NOMO-1 treated with DMSO at 0.1 percent for 48 hours (cell line): ENCODE data around the gene CACYBP.

ENCODE experiments used
- DNase-seq: peaks from one replicate; lab custom pipeline; 2025; ENCODE audit not compliant: unreplicated experiment; lab: John Stamatoyannopoulos, UW

CACYBP gene

DNA sequence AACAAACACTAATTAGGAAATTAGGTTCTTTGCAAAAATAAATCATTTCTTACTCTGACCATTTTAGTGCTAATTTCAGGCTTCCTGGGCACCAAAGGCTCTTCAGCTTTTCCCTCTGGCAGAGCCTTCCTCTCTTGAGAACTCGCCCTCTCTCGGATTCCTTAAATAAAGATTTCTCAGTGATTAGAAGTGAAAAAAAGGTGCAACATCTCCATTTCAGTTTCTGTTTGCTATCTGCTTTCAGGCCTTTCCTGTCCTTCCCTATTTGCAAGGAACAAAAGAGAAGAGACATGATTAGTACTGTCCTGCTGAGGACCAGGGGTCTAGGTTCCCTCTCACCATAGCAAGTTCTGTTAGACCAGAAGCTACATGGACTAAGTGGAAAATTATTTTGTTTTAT is 27.8 kb upstream of the CACYBP start:
- peak; percentile 19 for DNase-seq

DNA sequence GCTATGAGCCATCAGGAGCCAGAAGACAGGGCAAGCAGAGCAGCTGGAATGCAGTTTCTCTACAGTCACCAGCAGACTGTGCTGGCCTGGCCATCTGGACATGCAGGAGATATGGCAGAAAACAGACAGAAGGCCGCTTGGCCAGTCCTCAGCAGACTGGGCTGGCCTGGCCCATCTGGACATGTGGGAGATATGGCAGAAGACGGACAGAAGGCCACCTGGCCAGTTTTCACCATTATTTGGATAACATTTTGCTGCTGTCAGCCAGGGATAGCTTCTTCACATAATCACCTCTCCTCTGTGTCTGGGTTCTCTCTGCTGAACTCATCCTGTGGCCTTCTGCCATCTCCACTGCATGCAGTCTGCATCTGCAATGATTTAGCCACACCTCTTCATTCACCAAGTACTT is 25.0 kb upstream of the CACYBP start:
- DNase-seq: no peak

DNA sequence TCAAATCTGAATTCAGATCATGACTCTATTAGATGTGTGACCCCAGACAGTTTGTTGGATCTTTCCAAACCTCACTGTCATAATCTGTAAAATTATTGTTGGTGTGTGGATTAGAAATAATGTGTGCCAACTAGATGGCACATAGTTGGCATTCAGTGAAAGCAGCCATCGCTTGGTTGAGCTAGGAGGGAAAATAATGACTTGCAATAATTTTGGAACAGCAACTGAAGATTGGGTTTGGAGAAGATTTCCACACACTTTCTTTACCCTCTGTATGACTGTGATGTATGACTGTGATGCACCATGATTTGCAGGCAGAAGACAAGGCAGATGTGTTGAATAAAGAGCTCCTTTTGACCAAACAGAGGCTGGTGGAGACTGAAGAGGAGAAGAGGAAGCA is 24.0 kb upstream of the CACYBP start:
- no peak for DNase-seq

DNA sequence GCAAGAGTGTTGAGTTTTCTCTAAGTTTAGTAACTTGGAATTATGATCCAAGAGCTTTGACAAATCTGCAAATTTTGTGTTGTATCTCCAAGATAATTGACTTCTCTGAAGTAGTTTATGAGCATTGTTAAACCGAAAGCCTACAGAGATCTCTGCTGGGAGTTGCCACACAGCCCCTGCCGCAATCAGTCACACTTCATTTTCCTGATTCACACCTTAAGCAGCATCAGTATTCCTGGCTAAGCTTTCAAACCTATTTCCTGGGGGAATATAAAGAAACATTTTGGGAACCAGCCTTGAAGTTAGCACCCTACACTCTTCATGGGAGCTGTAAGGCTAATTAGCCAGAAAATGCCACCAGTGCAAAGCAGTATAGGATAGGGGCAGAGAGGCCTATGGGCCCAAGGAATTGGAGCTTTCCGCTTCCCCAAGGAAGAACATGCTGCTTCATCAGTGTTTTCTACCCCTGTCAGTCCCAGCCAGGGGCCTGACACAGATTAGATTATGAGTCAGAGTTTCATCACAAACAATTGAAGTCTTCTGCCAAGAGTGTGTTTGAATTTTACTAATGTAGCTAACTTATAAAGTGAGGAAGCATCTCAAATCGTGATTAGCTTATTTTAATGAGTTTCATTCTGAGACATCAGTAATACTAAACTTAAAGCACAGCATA is 23.2 kb upstream of the CACYBP start:
- DNase-seq: no peak

DNA sequence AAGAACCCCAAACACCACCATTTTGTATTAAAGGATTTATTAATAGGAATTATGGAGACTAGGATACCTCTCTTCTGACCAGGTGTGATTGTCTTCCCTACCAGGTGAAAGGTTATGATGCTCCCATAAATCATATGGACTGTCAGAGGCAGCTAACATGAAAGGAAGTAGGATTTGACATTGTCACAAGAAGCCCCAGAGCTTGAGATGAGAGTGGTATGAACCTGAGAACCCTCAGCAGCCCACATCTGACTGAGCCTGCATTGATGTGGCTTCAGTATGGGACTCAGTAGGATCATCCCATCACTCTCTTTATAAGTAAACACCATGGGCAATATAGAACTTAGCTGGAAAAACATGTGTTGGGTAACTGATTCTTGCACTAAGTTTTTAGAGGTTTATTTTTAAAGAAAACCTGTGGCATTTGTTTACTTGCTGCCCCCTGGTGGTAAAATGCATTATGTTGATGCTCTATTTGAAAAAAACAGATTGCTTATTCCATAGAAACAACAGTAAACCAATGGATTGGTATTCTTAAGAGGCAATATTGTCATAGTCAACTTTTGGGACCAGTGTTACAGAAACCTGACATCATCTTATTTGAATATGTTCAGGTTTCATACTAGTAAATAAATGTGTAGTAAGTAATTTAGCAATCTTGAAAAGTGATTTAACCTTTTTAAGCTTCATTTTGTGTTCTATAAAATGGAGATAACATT is 16.6 kb upstream of the CACYBP start:
- peak; percentile 38 for DNase-seq

DNA sequence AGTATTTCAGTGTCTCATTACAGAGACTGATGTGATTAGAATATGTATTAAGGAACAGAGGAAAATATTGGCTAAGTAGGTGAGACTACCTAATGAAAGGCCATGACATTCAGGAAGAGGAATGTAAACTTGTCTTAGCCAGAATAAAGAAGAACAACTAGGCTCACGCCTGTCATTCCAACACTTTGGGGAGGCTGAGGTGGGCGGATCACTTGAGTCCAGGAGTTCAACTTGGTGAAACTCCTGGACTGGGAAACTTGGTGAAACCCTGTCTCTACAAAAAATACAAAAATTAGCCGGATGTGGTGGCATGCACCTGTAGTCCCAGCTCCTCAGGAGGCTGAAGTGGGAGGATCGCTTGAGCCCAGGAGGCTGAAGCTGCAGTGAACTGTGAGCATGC is 14.8 kb upstream of the CACYBP start:
- DNase-seq: no peak

DNA sequence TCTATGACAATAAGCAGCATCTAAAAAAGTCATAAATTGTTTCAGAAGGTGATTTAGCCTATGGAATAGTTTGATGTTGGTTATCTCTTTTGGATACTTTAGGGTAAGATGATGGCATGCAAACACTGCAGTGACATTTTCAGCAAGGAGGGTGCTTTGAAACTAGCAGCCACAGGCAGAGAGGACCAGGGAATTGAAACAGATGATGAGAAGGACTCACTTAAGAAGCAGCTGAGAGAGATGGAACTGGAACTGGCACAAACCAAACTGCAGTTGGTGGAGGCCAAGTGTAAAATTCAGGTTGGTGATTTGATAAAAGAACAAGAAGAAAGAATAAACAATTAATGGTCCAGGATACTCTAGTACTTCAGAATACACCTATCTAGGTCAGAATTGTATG is 11.2 kb upstream of the CACYBP start:
- DNase-seq: no peak

DNA sequence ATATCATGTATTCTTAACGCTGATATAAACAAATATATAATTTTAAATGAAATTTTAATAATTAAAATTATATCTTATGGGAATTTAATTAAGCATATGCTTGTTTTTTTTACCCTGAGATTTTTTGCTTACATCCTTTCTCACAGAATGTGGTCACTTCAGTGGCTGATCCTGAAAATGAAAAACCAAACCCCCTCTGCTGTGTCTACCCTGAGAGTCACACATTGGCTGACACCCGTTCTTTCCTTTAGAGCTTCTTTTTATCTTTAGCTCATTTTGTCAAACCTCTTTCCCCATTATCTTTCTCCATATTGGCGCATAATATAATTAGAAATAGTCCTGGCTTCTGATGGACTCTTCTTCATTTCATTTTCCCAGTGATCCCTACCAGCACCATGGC is 10.8 kb upstream of the CACYBP start:
- no peak for DNase-seq

DNA sequence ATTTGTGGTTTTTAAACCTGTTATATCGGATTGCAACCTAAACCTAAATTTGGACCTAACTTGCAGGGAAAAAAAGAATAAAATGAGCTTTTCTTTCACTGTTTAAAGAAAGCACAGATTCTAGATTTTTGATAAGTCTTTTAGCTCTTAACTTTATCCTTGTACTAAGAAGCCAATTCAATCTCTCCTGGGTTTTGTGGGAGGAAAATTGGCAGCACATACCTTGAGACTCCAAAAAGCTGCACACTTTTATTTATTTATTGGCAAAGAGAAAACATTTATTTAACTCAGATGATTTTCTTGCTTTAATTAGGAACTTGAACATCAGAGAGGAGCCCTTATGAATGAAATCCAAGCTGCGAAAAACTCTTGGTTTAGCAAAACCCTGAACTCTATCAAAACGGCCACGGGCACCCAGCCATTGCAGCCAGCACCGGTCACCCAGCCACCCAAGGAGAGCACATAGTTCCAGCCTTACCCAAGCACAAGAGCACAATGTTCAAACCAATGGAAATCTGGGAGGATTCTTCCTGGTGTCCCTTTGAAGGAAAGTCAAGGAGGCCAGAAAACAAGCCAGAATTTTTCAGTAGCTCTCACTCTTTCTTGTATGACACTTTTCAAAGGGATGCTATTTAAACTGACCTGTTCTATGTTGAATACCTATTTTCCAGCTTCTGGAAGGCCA is 10.1 kb upstream of the CACYBP start:
- DNase-seq: no peak

DNA sequence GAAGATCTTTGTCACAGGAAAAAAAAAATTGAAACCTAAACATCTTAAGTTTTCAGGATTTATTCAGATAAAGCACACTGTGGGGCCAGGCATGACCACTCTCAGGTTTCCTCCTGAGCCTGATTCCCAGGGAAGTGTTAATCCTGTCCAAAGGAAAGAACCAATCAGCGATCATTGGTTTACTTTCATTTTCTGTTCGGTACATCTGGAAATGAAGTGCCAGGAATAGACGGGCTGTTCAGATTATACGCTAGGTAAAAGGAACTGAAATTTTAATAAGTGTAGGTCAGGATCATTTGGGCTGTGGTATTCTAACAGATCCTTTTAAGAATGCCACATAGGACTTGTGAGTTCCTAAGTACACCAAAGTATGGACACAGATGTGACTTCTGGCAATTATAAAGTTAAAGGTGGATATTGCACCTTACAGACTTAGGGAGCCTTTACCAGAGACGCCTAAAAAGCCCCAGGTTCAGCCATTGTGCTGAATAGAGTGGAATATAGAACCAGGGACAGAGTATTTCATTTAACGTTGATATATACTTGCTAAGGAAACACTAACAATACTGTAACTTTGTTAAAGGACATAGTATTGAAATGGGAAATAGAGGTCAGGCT is 9.3 kb upstream of the CACYBP start:
- peak; percentile 38 for DNase-seq

DNA sequence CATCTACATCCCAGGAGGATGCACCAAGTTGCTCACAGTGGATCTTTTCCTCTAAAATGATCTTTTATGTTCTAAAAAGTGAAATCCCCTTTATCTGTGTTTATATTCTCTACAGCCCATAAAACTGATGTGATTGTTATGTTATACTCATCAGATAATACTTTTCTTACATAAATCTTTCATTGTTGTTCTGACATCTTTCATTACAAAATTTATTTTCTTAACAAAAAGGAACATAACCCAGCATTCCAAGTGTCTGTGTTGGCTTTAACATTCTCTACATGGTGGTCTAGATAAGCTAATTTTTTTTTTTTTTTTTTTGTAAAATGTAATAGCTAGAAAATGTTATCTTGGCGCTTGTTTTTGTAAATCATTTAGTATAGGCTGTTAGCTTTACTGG is 8.3 kb upstream of the CACYBP start:
- DNase-seq: no peak

DNA sequence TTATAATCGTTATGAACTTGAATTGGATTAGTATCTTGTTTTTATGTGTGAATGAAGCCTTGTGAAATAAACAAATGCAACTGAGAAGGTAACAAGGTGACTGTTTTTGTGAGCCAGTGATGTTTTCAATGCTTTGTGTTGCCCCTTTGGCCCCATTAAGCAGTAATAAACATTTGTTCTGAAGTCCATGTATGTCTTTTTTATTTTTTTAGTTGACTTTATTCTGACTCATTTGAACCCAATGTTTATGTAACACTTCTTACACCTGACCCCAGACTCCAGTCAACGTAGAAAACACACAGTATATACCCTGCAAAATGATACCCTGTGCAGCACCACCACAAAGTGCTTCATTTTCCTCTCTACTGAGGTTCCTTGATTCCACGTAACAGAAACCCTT is 4.6 kb upstream of the CACYBP start:
- no peak for DNase-seq

DNA sequence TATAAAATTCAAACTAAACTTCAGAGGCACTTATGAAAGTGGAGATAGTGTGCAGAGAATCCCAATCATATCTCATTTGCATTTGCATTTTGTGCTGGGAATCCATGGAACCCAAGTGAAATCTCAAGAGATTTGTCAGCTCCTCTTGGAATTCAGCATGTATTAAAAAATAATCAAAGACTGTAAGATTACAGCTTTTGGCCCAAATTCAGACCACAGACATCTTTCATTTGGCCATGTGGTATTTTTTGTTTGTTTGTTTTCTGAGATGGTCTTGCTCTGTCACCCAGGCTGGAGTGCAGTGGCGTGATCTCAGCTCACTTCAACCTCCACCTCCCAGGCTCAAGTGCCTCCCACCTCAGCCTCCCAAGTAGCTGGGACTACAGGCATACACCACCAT is 3.8 kb upstream of the CACYBP start:
- no peak for DNase-seq

DNA sequence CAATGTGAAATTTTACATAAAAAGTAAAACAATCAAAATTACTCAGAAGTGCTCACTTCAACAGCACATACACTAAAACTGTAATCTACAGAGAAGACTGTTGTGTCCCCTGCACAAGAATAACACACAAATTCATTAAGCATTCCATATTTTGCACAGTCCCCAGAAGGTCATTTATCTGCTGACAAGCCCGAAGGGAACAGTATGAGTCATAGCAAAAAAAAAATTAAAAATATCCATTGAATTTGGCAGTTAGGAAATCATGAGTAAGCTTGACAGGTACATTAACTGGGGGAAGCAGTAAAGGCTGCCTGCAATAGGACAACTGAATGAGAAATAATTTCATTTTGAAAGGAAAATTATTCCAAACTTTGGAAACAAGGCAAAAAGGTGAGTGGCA is 3.3 kb upstream of the CACYBP start:
- no peak for DNase-seq

DNA sequence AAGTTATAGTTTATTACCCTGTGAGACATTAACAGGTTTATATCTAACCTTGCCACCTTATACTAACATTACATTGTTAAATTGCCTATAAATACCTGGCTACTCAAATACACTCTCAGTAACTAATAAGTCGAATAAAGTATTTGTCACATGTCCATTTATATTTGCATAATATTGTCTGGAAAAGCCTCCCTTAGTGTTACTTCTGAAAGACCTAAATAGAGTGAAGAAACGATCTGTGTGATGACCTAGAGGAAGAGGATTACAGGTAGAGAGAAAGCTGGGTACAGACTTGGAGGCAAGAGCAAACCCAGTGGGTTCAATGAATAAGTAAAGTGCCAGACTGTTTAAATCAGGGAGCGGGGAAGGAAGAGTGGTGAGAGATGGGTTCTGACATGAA is 2.7 kb upstream of the CACYBP start:
- no peak for DNase-seq

DNA sequence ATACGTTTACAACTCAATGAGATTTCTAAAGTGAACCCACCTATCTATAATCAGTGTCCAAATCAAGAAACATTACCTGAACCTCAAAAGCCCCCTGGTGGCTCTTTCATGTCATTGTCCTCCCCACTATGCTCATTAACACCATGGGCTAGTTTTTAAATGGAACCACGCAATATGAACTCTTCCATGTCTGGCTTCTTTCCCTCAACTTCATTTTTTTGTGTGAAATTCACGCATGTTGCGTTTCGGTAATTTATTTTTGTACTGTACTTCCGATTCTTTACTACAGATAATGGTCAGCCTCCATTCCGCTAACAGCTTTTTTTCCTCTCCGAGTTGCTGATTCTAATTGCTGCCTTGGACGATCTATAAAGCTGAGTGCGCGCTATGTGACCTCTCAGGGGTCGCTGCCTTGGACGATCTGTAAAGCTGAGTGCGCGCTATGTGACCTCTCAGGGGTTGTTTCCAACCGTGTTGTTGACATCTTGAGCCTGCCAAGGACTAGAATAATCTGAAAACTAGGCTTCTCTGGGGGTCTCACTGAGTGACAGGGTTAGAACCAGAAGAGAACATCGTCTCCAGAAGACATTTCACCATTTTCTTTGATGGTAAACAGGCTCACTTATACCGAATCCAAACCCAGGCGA is 1.1 kb upstream of the CACYBP start:
- DNase-seq: peak; percentile 76

DNA sequence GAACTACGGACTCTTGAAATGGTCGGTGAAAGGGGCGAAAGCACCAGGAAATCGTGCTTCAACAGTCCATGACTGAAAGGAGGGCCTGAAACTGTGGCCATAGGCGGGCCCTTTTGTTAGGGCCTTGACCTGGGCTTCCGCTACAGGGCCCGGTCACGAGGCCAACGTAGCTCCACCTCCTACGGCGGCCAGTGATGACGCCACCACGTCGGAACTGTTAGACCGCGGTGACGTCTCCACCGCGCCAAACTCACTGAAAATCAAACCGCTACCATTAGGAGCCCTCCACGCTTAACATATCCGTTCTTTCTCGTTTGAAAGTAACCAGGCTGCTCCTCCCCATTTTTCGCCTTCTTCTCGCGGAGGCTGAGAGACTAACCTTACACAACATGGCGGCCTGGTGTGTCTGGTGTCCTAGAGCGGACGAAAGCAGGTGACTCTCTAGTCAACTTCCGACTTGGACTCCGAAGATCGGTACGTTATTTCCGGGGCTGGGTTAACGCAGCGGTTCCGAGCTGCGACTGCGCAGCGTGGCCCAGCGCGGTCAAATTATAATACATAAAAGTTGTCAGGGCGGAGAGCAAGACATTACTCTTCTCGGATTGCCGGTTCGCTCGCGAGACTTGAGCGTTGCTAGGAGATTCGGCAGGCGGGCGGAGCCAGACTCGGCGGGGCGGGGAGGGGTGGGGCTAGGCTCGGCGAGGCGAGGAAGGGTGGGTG is 371 bp upstream of the CACYBP start:
- peak; percentile 97 for DNase-seq

DNA sequence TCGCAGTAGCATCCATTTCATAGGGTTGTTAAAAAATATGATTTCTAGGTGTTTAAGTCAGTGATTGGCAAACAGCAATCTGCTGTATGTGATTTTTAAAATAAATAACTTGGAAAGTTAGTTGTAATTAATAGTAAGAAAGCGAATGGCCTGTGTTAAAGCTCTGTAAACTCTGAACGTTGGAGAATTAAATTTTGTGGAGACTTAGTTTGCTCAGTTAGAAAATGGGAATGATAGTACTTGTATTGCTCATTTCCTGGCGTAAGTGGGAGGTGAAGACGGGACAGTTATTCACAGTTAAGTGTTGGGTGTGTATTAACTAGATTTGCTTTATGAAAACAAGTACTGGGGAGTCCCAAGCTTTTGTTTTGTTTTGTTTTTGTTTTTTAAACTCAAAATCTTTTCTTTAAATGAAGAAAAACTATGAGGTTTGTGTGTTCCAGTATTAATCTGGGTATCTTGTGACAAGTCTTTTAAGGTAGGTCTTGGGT is 995 bp downstream of the CACYBP start:
- no peak for DNase-seq

DNA sequence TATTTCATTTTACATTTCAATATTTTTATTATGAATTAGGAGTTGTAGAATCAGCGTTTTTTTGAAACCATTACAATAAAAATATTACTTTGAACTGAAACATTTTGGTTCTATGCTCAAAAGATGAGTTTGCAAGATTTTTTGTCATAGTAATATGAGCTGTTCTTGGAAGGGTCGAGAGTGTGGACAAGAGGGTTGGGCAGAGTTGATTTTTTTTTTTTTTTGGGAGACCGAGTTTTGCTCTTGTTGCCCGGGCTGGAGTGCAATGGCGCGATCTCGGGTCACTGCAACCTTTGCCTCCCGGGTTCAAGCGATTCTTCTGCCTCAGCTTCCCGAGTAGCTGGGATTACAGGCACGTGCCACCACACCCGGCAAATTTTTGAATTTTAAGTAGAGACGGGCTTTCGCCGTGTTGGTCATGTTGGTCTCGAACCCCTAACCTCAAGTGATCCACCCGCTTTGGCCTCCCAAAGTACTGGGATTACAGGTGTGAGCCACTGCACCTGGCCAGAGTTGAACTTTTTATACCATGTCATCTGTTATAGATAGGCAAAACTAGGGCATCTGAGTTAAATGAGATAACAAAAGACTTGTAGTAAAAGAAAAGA is 3.3 kb downstream of the CACYBP start:
- DNase-seq: no peak

DNA sequence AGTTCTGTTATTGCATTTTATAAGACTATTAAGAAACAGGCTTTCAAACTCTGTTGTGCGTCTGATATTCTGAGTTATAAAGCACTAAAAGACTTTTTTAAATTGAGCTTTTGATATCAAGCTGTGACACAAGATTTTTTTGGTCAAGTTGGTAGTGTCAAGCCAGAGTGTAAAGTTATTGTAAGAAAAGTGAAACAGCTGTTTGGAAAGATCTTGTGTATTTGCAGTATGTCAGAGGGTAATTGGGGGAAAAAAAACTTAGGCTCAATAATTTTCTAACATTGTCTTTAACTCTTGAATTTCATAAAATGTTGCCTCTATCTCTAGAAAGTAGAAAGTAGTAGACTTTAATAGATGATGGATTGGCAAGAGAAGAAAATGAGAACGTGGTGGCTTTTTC is 3.8 kb downstream of the CACYBP start:
- DNase-seq: no peak
